ENCODE measurements around the gene STRIP2.
"Not testable (repeated sequence)": the region's sequence is repeated elsewhere in the genome, so short reads cannot be mapped to it uniquely, and the experiment has no call there.

Gene STRIP2

GRCh38 chr7:129452589-129453231 is 18.5 kb downstream of the STRIP2 start:
- DNase-seq, result no peak

- DNase-seq, result no peak
These were observed 19.4 kb downstream of the STRIP2 start for GRCh38 chr7:129453510-129454248.

- no peak for DNase-seq
These were observed 20.0 kb downstream of the STRIP2 start for GRCh38 chr7:129454249-129454551.

- DNase-seq, result no peak
These were observed 22.2 kb downstream of the STRIP2 start for GRCh38 chr7:129456421-129456820.

GRCh38 chr7:129457101-129457500 is 22.9 kb downstream of the STRIP2 start:
- no peak for DNase-seq

GRCh38 chr7:129458171-129458570 is 23.9 kb downstream of the STRIP2 start:
- DNase-seq, result no peak

- DNase-seq, result no peak
These were observed 27.6 kb downstream of the STRIP2 start for GRCh38 chr7:129461809-129462208.

GRCh38 chr7:129462420-129462819 is 28.2 kb downstream of the STRIP2 start:
- no peak for DNase-seq

GRCh38 chr7:129464194-129464593 is 30.0 kb downstream of the STRIP2 start:
- no peak for DNase-seq

- no peak for DNase-seq
These were observed 30.8 kb downstream of the STRIP2 start for GRCh38 chr7:129465080-129465479.

GRCh38 chr7:129466796-129467195 is 32.6 kb downstream of the STRIP2 start:
- DNase-seq, result no peak

- no peak for DNase-seq
These were observed 33.9 kb downstream of the STRIP2 start for GRCh38 chr7:129468087-129468486.

GRCh38 chr7:129468547-129468946 is 34.3 kb downstream of the STRIP2 start:
- DNase-seq, result no peak

GRCh38 chr7:129469930-129470329 is 35.7 kb downstream of the STRIP2 start:
- no peak for DNase-seq

GRCh38 chr7:129470411-129470810 is 36.2 kb downstream of the STRIP2 start:
- DNase-seq, result no peak

- DNase-seq, result no peak
These were observed 37.2 kb downstream of the STRIP2 start for GRCh38 chr7:129471402-129471827.

- DNase-seq, result not testable (repeated sequence)
These were observed 41.7 kb downstream of the STRIP2 start for GRCh38 chr7:129475931-129476330.

GRCh38 chr7:129476398-129476797 is 42.2 kb downstream of the STRIP2 start:
- DNase-seq, result not testable (repeated sequence)

GRCh38 chr7:129479831-129480230 is 45.6 kb downstream of the STRIP2 start:
- DNase-seq, result no peak

GRCh38 chr7:129480674-129481363 is 46.6 kb downstream of the STRIP2 start:
- DNase-seq, result no peak

- DNase-seq, result not testable (repeated sequence)
These were observed 47.1 kb downstream of the STRIP2 start for GRCh38 chr7:129481376-129481775.

- no peak for DNase-seq
These were observed 48.5 kb downstream of the STRIP2 start for GRCh38 chr7:129482781-129483180.

GRCh38 chr7:129489491-129489890 is 55.3 kb downstream of the STRIP2 start:
- DNase-seq, result no peak
